ENCODE data around the gene CHMP5.

CHMP5 gene

DNA sequence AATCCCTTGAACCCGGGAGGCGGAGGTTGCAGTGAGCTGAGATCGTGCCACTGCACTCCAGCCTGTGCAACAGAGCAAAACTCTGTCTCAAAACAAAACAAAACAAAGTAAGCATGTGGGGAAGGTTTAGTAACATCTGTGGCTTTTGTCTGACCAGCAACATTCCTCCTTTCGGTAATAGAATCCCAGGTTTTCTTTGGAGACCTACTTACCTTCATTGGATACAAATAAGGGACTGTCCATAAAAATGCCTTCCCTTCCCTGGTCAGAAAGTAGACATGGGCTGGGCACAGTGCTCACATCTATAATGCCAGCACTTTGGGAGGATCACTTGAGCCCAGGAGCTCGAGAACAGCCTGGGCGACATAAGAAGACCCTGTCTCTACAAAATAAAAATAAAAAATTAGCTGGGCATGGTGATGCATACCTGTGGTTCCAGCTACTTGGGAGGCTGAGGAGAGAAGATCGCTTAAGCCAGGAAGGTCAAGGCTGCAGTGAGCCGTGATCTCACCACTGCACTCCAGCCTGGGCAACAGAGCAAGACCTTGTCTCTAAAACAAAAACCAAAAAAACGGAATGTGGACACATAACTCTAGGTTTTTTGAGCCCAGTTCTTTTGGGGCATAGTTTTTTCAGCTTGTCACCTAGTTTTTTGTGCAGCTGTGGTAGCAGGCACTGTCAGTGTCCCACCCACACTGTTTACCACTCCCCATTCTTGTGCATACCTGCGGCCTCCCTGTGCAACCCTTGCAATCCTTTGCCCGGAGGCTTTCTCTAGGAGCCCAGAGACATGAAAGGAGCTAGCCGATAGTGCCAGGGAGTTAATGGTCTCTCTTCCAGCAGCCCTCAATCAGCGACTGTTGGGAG, 33.9 kb upstream of the CHMP5 start:
- no peaks in the 10 kb centered on the region for H3K36me3 ChIP-seq
- no peaks in the 10 kb centered on the region for H3K9me3 ChIP-seq
- no peaks in the 10 kb centered on the region for H3K27me3 ChIP-seq
- TF ChIP-seq, protein P1, sequence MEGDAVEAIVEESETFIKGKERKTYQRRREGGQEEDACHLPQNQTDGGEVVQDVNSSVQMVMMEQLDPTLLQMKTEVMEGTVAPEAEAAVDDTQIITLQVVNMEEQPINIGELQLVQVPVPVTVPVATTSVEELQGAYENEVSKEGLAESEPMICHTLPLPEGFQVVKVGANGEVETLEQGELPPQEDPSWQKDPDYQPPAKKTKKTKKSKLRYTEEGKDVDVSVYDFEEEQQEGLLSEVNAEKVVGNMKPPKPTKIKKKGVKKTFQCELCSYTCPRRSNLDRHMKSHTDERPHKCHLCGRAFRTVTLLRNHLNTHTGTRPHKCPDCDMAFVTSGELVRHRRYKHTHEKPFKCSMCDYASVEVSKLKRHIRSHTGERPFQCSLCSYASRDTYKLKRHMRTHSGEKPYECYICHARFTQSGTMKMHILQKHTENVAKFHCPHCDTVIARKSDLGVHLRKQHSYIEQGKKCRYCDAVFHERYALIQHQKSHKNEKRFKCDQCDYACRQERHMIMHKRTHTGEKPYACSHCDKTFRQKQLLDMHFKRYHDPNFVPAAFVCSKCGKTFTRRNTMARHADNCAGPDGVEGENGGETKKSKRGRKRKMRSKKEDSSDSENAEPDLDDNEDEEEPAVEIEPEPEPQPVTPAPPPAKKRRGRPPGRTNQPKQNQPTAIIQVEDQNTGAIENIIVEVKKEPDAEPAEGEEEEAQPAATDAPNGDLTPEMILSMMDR (IDR thresholded peaks at IDR 0.05): no peak
- peaks cover 20% of the 10 kb centered on the region in 2 experiments for H3K4me1 ChIP-seq (ENCODE audit: control insufficient read depth in 1 of 2, insufficient read depth in 1 of 2, low read depth in 1 of 2, low read length in 1 of 2)
- no peak overlapping the region for H3K27ac ChIP-seq
- no peak overlapping the region for H3K4me3 ChIP-seq (ENCODE audit: low read depth in 1 of 2, low read length in 1 of 2)

DNA sequence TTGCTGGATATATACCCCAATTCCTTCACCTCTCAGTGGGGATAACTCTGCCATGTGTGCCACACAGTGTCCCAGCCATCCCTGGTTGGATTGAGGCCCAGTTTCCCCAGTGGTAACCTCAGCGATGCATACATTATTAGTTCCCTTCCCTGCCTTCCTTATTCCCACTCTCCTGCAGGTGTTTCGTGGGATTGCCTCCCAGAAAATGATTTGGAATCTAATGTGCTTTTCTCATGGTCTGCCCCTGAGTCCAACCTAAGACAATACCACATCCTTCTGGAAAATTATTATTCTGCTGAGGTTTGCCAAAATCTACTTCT, 33.3 kb upstream of the CHMP5 start:
- H3K27me3 ChIP-seq: no peaks in the 10 kb centered on the region
- no peaks in the 10 kb centered on the region for H3K9me3 ChIP-seq
- H3K4me1 ChIP-seq (ENCODE audit: control insufficient read depth in 1 of 2, insufficient read depth in 1 of 2, low read depth in 1 of 2, low read length in 1 of 2): peaks cover 14% of the 10 kb centered on the region in 2 experiments
- TF ChIP-seq, protein P1 (IDR thresholded peaks at IDR 0.05): no peak
- no peak overlapping the region for H3K27ac ChIP-seq
- no peaks in the 10 kb centered on the region for H3K36me3 ChIP-seq
- H3K4me3 ChIP-seq (ENCODE audit: low read depth in 1 of 2, low read length in 1 of 2): no peak overlapping the region

DNA sequence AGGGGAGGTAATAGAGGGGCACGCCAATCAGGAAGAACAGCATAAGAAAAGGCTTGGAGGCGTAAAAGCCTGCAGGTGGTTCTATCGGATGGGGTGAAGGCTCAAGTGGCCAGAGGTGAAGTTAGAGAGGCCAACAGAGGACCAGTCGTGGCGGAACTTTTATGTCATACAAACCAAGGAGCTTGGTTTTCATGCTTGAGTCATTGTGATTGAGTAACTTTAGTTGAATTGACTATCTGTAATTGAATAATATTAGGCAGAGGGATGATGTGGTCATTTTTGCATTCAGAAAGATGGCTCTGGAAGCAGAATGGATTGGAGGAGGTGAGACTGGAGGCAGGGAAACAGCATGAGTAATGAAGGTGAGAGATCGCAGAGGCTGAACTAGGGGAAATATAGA, 32.0 kb upstream of the CHMP5 start:
- Histone ChIP-seq H3K36me3 (no peaks in the 10 kb centered on the region), H3K4me1 (ENCODE audit: control insufficient read depth in 1 of 2, insufficient read depth in 1 of 2, low read depth in 1 of 2, low read length in 1 of 2) (peaks cover 1% of the 10 kb centered on the region in 2 experiments), H3K27me3 (no peaks in the 10 kb centered on the region), H3K9me3 (no peaks in the 10 kb centered on the region), H3K4me3 (ENCODE audit: low read depth in 1 of 2, low read length in 1 of 2) (no peak overlapping the region), H3K27ac (no peak overlapping the region)
- TF ChIP-seq, protein P1 (IDR thresholded peaks at IDR 0.05): no peak

DNA sequence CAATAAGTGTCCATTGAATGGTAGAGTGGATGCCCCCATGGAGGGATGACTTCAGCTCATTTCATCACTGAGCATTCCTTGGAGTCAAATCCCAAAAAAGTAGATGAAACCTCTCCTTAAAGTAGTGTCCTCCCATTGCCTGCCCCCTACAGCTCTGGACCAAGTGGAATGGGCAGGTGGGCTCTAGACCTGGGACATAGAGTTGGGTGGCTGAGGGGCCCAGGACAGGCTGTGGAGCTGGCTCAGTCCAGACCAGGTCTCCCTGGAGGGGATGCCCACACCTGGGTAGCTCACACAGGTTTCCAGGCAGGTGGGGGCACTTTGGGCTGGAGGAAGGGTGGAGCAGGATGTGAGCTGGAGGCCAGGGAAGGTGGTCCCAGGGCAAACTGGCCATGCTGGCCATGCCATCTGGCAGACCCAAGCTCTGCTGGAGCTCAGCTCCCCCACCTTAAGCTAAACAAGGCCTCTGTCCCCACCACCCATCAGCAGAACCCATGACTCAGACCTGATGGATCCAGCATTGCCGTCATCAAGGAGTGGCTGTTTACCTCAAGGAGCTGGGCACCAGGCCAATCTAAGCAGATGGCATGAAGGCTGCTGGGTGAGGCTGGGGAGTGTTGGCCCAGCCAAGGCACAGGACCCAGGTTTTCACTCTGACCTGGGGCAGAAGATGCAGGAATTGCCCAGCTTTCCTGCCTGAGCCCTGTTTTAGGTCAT, 31.1 kb upstream of the CHMP5 start:
- no peaks in the 10 kb centered on the region for H3K9me3 ChIP-seq
- H3K36me3 ChIP-seq: no peaks in the 10 kb centered on the region
- TF ChIP-seq, protein P1 (IDR thresholded peaks at IDR 0.05): no peak
- H3K4me3 ChIP-seq (ENCODE audit: low read depth in 1 of 2, low read length in 1 of 2): no peak overlapping the region
- no peaks in the 10 kb centered on the region for H3K27me3 ChIP-seq
- H3K27ac ChIP-seq: no peak overlapping the region
- H3K4me1 ChIP-seq (ENCODE audit: control insufficient read depth in 1 of 2, insufficient read depth in 1 of 2, low read depth in 1 of 2, low read length in 1 of 2): no peaks in the 10 kb centered on the region

DNA sequence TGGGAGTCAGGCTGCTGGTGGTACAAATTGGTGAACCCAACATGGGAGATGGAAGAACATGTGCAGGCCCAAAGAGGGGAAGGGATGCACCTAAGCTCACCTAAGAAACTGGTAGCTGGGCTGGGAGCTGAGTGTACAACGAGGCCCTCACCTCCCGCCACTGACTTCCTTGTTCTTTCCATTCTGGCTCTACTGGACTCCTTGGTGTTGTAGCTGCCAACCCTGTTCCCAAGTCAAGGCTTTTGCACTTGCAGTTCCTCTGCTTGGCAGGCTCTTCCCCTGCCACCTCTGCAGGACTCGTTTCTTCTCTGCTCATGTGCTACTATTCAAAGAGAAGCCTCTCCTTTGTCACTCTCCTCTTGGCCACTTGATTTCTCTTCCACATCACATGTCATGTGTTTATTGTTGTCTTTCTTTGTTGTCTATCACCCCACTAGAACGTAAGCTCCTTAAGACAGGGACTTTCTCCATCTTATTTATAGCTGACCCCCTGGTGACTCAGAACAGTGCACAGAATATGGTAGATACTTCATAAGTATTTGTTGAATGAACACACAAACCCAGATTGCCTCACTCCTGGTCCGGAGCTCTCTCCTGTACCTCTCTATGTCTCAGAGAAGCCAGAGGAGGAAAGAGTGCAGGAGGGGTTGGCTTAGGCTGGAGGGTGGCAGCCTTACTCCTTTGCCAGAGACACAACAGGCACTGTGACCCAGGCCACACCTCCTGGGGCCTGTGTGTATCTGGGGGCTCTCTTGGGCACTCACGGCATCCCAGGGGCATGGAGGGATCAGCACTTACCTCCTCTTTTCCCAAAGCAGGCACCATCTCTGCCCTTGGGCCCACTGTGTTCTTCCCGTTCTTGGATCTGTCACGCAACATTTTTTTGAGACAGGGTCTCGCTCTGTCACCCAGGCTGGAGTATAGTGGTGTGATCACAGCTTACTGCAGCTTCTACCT, 30.1 kb upstream of the CHMP5 start:
- Histone ChIP-seq H3K4me1 (ENCODE audit: control insufficient read depth in 1 of 2, insufficient read depth in 1 of 2, low read depth in 1 of 2, low read length in 1 of 2) (no peaks in the 10 kb centered on the region), H3K27ac (no peak overlapping the region), H3K36me3 (no peaks in the 10 kb centered on the region), H3K9me3 (no peaks in the 10 kb centered on the region), H3K27me3 (no peaks in the 10 kb centered on the region), H3K4me3 (ENCODE audit: low read depth in 1 of 2, low read length in 1 of 2) (no peak overlapping the region)
- TF ChIP-seq, protein P1 (IDR thresholded peaks at IDR 0.05): no peak

Measured in neutrophil (primary cell).